ENCODE data around the gene PAPSS2.

Gene PAPSS2

DNA sequence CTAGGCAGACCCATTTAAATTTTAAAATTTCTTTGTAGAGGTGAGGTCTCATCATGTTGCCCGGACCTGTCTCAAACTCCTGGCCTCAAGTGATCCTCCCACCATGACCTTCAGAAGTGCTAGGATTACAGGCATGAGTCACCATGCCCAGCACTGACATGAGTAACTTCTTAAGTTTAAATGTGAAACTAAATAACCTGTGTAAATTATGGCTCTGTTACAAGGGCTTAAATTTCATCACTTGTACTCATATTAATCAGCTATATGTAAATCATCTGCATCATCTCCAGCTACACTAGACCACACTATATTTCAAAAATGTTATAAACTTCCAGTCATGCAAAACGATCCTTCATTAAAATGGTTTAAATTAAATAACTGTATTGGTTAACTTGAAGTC is 102.2 kb downstream of the PAPSS2 start:
- H3K4me3 ChIP-seq (ENCODE audit: low read depth, low read length), result no peak overlapping the region
- TF ChIP-seq, protein P1, sequence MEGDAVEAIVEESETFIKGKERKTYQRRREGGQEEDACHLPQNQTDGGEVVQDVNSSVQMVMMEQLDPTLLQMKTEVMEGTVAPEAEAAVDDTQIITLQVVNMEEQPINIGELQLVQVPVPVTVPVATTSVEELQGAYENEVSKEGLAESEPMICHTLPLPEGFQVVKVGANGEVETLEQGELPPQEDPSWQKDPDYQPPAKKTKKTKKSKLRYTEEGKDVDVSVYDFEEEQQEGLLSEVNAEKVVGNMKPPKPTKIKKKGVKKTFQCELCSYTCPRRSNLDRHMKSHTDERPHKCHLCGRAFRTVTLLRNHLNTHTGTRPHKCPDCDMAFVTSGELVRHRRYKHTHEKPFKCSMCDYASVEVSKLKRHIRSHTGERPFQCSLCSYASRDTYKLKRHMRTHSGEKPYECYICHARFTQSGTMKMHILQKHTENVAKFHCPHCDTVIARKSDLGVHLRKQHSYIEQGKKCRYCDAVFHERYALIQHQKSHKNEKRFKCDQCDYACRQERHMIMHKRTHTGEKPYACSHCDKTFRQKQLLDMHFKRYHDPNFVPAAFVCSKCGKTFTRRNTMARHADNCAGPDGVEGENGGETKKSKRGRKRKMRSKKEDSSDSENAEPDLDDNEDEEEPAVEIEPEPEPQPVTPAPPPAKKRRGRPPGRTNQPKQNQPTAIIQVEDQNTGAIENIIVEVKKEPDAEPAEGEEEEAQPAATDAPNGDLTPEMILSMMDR (IDR thresholded peaks at IDR 0.05; ENCODE audit: low read depth, low read length), result no peak

DNA sequence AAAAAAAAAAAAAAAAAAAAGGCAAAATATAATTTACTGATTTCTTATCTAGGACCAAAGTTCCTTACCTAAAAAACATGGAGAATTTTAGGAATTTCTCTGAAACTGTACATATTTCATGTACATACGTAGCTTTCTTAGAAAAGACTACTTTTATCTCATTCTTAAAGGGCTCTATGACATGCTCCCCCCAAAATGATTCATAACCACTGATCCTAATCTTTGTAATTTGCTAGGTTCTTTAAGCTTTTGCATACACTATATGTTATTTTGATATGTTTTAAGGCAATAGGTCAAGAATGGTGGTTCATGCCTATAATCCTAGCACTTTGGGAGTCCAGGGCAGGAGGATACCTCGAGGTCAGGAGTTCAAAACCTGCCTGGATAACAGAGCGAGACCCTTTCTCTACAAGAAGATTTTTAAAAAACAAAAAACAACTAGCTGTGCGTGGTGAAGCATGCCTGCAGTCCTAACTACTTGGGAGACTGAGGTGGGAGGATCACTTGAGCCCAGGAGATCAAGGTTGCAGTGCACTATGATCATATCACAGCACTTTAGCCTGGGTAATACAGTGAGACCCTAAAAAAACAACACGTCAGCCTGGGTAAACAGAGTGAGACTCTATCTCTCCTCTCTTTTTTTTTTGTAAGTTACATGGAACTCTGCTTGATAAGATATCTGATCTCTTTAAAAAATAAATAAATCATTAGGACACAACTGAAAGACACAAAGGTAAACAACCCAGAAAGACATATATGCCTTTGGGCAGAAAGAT is 103.6 kb downstream of the PAPSS2 start:
- TF ChIP-seq, protein P1 (IDR thresholded peaks at IDR 0.05; ENCODE audit: low read depth, low read length), result no peak
- H3K4me3 ChIP-seq (ENCODE audit: low read depth, low read length), result no peak overlapping the region

DNA sequence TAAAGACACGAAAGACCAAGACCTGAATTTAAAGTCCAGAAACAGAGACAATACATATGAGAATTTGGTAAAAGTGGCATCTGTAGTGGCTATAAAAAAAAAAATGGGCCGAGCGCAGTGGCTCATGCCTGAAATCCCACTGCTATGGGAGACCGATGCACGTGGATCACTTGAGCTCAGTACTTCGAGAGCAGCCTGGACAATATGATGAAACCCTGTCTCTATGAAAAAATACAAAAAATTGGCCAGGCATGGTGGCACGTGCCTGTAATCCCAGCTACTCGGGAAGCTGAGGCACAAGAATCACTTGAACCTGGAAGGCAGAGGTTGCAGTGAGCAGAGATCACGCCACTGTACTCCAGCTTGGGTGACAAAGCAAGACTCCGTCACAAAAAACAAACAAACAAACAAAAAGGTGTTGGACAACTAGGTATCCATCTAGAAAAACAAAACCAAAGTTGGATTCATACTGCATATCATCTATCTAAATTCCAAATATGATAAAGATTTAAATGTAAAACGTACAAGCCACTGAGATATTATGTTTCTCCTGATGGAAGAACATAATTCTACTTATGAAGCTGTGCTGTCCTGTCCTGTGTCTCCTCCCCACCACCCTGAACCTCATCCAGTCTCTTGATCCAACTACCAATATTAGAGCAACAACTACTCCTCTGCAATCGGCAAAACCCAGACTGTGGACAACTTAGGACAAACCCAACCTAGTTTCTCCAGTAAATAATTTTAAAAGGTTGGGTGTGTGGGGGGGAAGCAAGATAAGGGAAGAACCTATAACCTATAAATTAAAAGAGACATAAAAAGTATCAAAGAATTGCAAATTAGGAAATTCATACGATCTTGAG is 104.6 kb downstream of the PAPSS2 start:
- TF ChIP-seq, protein P1 (IDR thresholded peaks at IDR 0.05; ENCODE audit: low read depth, low read length), result no peak
- H3K4me3 ChIP-seq (ENCODE audit: low read depth, low read length), result no peak overlapping the region

DNA sequence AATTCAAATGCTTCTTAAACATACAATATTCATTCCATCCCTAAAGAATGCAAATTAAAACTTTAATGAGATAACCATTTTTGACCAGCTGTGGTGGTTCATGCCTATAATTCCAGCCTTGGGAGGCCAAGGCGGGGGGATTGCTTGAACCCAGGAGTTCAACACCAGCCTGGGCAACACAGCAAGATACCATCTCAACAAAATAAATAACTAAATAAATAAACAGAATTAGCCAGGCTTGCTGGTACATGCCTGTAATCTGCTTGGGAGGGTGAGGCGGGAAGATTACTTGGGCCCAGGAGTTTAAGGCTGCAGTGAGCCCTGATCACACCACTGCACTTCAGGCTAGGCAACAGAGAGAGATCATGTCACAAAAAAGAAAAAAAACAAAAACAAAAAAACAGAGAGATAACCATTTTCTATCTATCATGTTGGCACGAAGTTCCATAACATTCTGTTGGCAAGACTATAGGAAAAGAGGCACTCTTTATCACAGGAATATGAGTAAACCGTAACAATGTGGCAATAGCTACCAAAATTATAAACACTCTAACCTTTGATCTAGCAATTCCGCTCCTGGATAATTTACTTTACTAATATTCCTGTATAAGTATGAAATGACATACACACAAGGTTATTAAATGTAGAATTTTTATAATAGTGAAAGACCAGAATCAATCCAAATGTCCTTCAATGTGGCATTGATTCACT is 106.1 kb downstream of the PAPSS2 start:
- TF ChIP-seq, protein P1 (IDR thresholded peaks at IDR 0.05; ENCODE audit: low read depth, low read length), result no peak
- no peak overlapping the region for H3K4me3 ChIP-seq (ENCODE audit: low read depth, low read length)

DNA sequence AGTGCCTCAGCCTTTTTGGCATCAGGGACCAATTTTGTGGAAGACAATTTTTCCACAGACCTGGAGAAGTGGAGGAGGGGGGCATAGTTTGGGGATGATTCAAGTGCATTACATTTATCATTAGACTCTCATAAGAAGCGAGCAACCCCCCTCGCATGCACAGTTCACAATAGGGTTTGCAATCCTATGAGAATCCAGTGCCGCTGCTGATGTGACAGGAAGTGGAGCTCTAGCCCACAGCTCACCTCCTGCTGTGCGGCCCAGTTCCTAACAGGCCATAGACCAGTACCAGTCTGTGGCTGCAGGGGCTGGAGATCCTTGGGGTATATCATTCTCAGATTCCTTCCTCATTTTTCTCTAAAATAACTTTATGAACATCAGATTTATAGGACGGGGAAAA is 107.6 kb downstream of the PAPSS2 start:
- H3K4me3 ChIP-seq (ENCODE audit: low read depth, low read length), result no peak overlapping the region
- TF ChIP-seq, protein P1 (IDR thresholded peaks at IDR 0.05; ENCODE audit: low read depth, low read length), result no peak

DNA sequence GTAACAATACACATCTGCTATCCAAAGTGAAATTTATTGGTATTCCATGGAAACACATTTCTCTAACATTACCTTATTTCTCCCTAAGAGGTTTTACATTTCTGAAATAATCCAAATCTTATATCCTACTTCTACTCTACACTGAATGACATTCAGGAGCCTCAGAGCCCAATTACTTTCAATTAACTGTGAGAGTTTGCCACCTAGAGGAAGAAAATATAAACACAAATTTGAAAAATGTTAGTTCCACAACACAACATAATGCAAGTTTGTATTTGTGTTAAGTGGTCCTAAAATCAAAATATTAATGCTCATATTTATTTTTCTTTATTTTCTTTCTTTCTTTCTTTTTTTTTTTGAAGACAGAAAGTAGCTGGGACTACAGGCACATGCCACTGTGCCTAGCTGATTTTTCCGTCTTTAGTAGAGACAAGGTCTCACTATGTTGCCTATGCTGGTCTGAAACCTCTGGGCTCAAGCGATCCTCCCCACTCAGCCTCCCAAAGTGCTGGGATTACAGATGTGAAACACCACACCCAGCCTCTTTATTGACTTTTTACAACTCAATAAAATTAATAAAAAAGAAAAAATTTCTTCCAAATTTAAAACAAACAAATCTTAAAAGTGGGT is 112.3 kb downstream of the PAPSS2 start:
- H3K4me3 ChIP-seq (ENCODE audit: low read depth, low read length), result no peak overlapping the region
- TF ChIP-seq, protein P1 (IDR thresholded peaks at IDR 0.05; ENCODE audit: low read depth, low read length), result no peak

Measured in WI38 (cell line).